Measurements from ENCODE around the gene LIMCH1.
A peak's percentile ranks its signal among the peaks of the same experiment; 100 is the strongest.

LIMCH1 gene

GRCh38 chr4:41747230-41748055 is 209.5 kb downstream of the LIMCH1 start:
- H4K8ac ChIP-seq (ENCODE audit: low read depth, low read length): no peak overlapping the region
- no peak overlapping the region for H2AFZ ChIP-seq (ENCODE audit: low read length)
- no peak overlapping the region for H3K27ac ChIP-seq (replicated peaks; ENCODE audit: low read length)
- H3K4me1 ChIP-seq (ENCODE audit: control insufficient read depth in 2 of 2, insufficient read depth in 1 of 2, low read depth in 1 of 2, low read length in 2 of 2): peaks cover 0 to 10% of the 10 kb centered on the region in 2 donors
- peaks cover 13 to 23% of the 10 kb centered on the region in 2 donors for H3K9me3 ChIP-seq (replicated peaks in 1 of 2; ENCODE audit: control insufficient read depth in 2 of 2, insufficient read depth in 1 of 2, low read depth in 1 of 2, low read length in 2 of 2)
- H2AK5ac ChIP-seq (ENCODE audit: low read depth, low read length): no peak overlapping the region
- no peak overlapping the region for H2BK12ac ChIP-seq (ENCODE audit: low read length)
- H3K9ac ChIP-seq (ENCODE audit: low read depth, low read length, poor library complexity): no peak overlapping the region
- no peak overlapping the region for H3K4me2 ChIP-seq (ENCODE audit: insufficient read depth, low read length, poor library complexity, severe bottlenecking)
- H3K27me3 ChIP-seq (ENCODE audit: control insufficient read depth in 3 of 3, insufficient read depth in 3 of 3, low read depth in 1 of 3, low read length in 3 of 3): peaks cover 52 to 99% (median 94%) of the 10 kb centered on the region in 3 experiments
- H2BK120ac ChIP-seq (ENCODE audit: low read depth, low read length): no peak overlapping the region
- H3K36me3 ChIP-seq (replicated peaks in 1 of 2; ENCODE audit: control insufficient read depth in 2 of 2, insufficient read depth in 2 of 2, low read length in 2 of 2): no peaks in the 10 kb centered on the region
- H3K79me1 ChIP-seq (ENCODE audit: low read depth, low read length): no peaks in the 10 kb centered on the region
- DNase-seq (ENCODE audit: low spot score): peak; percentile 36
- no peak overlapping the region for H3K4me3 ChIP-seq (ENCODE audit: low read length in 2 of 2)
- WGBS, 2 donors (ENCODE audit: extremely low coverage in 2 of 2, insufficient read length in 2 of 2, insufficient replicate concordance in 1 of 2): no CpG with 5 or more reads among the region's 49 CpGs
- H3K4ac ChIP-seq (ENCODE audit: low read length): no peak overlapping the region
- H3K14ac ChIP-seq (ENCODE audit: low read length): no peak overlapping the region
- no peak overlapping the region for H4K91ac ChIP-seq (ENCODE audit: low read depth, low read length, poor library complexity)
- no peak overlapping the region for H3K23ac ChIP-seq (ENCODE audit: low read depth, low read length, poor library complexity)
- H2BK15ac ChIP-seq (ENCODE audit: low read length): no peak overlapping the region
- H2BK5ac ChIP-seq (ENCODE audit: low read length): no peak overlapping the region
- no peak overlapping the region for H3K18ac ChIP-seq (ENCODE audit: low read length)

- Histone ChIP-seq H3K4ac (ENCODE audit: low read length) (no peak overlapping the region), H3K4me1 (ENCODE audit: control insufficient read depth in 2 of 2, insufficient read depth in 1 of 2, low read depth in 1 of 2, low read length in 2 of 2) (peaks cover 0 to 13% of the 10 kb centered on the region in 2 donors), H3K9ac (ENCODE audit: low read depth, low read length, poor library complexity) (no peak overlapping the region), H3K9me3 (replicated peaks in 1 of 2; ENCODE audit: control insufficient read depth in 2 of 2, insufficient read depth in 1 of 2, low read depth in 1 of 2, low read length in 2 of 2) (peaks cover 13 to 23% of the 10 kb centered on the region in 2 donors), H3K27me3 (ENCODE audit: control insufficient read depth in 3 of 3, insufficient read depth in 3 of 3, low read depth in 1 of 3, low read length in 3 of 3) (peaks cover 52 to 99% (median 94%) of the 10 kb centered on the region in 3 experiments), H2BK5ac (ENCODE audit: low read length) (no peak overlapping the region), H3K4me2 (ENCODE audit: insufficient read depth, low read length, poor library complexity, severe bottlenecking) (no peak overlapping the region), H3K36me3 (replicated peaks in 1 of 2; ENCODE audit: control insufficient read depth in 2 of 2, insufficient read depth in 2 of 2, low read length in 2 of 2) (no peaks in the 10 kb centered on the region), H2BK120ac (ENCODE audit: low read depth, low read length) (no peak overlapping the region), H3K18ac (ENCODE audit: low read length) (no peak overlapping the region), H2BK12ac (ENCODE audit: low read length) (no peak overlapping the region), H4K91ac (ENCODE audit: low read depth, low read length, poor library complexity) (no peak overlapping the region), H3K27ac (replicated peaks; ENCODE audit: low read length) (no peak overlapping the region), H3K79me1 (ENCODE audit: low read depth, low read length) (no peaks in the 10 kb centered on the region), H3K23ac (ENCODE audit: low read depth, low read length, poor library complexity) (no peak overlapping the region), H3K14ac (ENCODE audit: low read length) (no peak overlapping the region), H4K8ac (ENCODE audit: low read depth, low read length) (no peak overlapping the region), H2AK5ac (ENCODE audit: low read depth, low read length) (no peak overlapping the region), H2AFZ (ENCODE audit: low read length) (no peak overlapping the region), H3K4me3 (ENCODE audit: low read length in 2 of 2) (no peak overlapping the region), H2BK15ac (ENCODE audit: low read length) (no peak overlapping the region)
- no CpG with 5 or more reads among the region's 21 CpGs for WGBS, 2 donors (ENCODE audit: extremely low coverage in 2 of 2, insufficient read length in 2 of 2, insufficient replicate concordance in 1 of 2)
- peak; percentile 32 for DNase-seq (ENCODE audit: low spot score)
These were observed 210.2 kb downstream of the LIMCH1 start for GRCh38 chr4:41748074-41748570.

DNA sequence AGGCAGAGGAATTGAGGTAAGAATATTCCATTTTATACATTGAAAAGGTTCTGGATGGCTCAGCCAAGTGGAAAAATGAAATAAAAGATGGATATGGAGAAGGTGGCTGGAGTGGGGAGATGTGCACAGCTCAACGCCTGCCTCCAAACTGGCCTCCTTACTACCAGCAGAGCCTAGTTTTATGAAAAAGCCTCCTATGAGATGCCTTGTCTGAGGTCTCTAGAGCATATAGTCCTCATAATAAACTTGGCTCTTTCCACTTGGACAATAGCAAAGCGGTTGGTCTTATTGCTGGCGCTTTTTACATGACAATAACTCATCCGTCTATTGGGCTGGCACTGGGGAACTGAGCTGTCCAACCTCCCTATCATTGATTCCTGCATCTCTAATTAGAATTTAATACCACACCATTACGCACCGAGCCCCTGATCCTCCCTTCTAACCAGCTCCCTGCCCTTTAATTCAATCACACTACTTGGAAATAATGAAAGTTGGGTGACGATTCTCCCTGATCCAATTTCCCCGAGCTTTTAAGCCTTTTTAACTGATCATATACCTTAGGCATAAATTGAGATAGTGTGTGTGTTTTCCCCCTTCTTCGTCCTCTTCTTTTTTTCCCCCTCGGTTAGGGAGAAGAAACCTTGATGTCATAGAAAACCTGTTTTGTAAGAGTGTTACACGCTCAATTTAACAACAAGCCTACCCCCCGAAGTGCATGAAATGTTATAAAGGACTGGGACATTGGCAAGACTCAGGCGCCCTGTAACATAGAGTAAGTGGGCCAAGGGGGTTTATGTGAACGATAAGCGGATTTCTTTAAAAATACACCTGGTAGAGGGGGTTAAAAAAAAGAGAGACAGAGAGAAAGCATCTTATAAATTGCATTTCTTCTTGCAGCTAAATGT is 210.9 kb downstream of the LIMCH1 start, which contains the start of gene PHOX2B:
TSS of gene PHOX2B (minus strand) at position 155 of the 905 bp plus-strand sequence. CDS start at position 40, 115 bp downstream.
- Histone ChIP-seq H3K4ac (ENCODE audit: low read length) (no peak within 1 kb of the TSS), H3K36me3 (replicated peaks in 1 of 2; ENCODE audit: control insufficient read depth in 2 of 2, insufficient read depth in 2 of 2, low read length in 2 of 2) (no peaks in the 10 kb centered on the region), H3K9ac (ENCODE audit: low read depth, low read length, poor library complexity) (no peak within 1 kb of the TSS), H3K23ac (ENCODE audit: low read depth, low read length, poor library complexity) (no peak within 1 kb of the TSS), H4K8ac (ENCODE audit: low read depth, low read length) (no peak within 1 kb of the TSS), H4K91ac (ENCODE audit: low read depth, low read length, poor library complexity) (no peak within 1 kb of the TSS), H3K4me3 (ENCODE audit: low read length in 2 of 2) (no peak within 1 kb of the TSS), H2BK5ac (ENCODE audit: low read length) (no peak within 1 kb of the TSS), H3K4me1 (ENCODE audit: control insufficient read depth in 2 of 2, insufficient read depth in 1 of 2, low read depth in 1 of 2, low read length in 2 of 2) (peaks cover 0 to 14% of the 10 kb centered on the region in 2 donors), H2BK15ac (ENCODE audit: low read length) (no peak within 1 kb of the TSS), H3K27me3 (ENCODE audit: control insufficient read depth in 3 of 3, insufficient read depth in 3 of 3, low read depth in 1 of 3, low read length in 3 of 3) (peaks cover 48 to 99% (median 92%) of the 10 kb centered on the region in 3 experiments), H2AFZ (ENCODE audit: low read length) (no peak within 1 kb of the TSS), H3K14ac (ENCODE audit: low read length) (no peak within 1 kb of the TSS), H2BK120ac (ENCODE audit: low read depth, low read length) (no peak within 1 kb of the TSS), H3K18ac (ENCODE audit: low read length) (no peak within 1 kb of the TSS), H3K9me3 (replicated peaks in 1 of 2; ENCODE audit: control insufficient read depth in 2 of 2, insufficient read depth in 1 of 2, low read depth in 1 of 2, low read length in 2 of 2) (peaks cover 13 to 23% of the 10 kb centered on the region in 2 donors), H3K27ac (replicated peaks; ENCODE audit: low read length) (no peak within 1 kb of the TSS), H3K4me2 (ENCODE audit: insufficient read depth, low read length, poor library complexity, severe bottlenecking) (no peak within 1 kb of the TSS), H2BK12ac (ENCODE audit: low read length) (no peak within 1 kb of the TSS), H3K79me1 (ENCODE audit: low read depth, low read length) (no peaks in the 10 kb centered on the region), H2AK5ac (ENCODE audit: low read depth, low read length) (no peak within 1 kb of the TSS)
- DNase-seq (ENCODE audit: low spot score): peak; percentile 67
- no CpG with 5 or more reads among the region's 15 CpGs for WGBS, 2 donors (ENCODE audit: extremely low coverage in 2 of 2, insufficient read length in 2 of 2, insufficient replicate concordance in 1 of 2)
